Small intestine (tissue), 16 donors: Measurements from ENCODE around the gene TRIM56. TPM values are rescaled to one million over a fixed set of nuclear protein-coding genes. Genes with fewer than 3 reads are reported as not detected.
"Not testable (repeated sequence)": the region's sequence is repeated elsewhere in the genome, so short reads cannot be mapped to it uniquely, and the experiment has no call there.

Experiments
- DNase-seq, 2 donors: peaks; one replicate each; pipeline versions ENCODE4 v3.0.0 to v3.0.0-alpha.2; 2013
- FAIRE-seq: peaks from 2 replicates; lab custom pipeline; 2012; peaks lifted over from hg19 to GRCh38; lab: Jason Lieb, UNC
- H3K27ac ChIP-seq, 3 donors: one replicate each; pipeline ENCODE4 v1.5.1; 2013; ENCODE audit warnings: low read length in 2 of 3, mild to moderate bottlenecking in 2 of 3, control low read depth in 1 of 3, inconsistent platforms in 1 of 3, low read depth in 1 of 3, moderate library complexity in 1 of 3
- H3K27me3 ChIP-seq, 3 donors: one replicate each; pipeline ENCODE4 v1.6.1; 2013; ENCODE audit warnings: low read length in 3 of 3, inconsistent platforms in 1 of 3; ENCODE audit not compliant: control insufficient read depth in 3 of 3, insufficient read depth in 3 of 3
- H3K36me3 ChIP-seq, 3 donors: one replicate each; pipeline ENCODE4 v1.6.1; 2013; ENCODE audit warnings: low read length in 3 of 3, inconsistent platforms in 1 of 3, low read depth in 1 of 3, mild to moderate bottlenecking in 1 of 3, moderate library complexity in 1 of 3; ENCODE audit not compliant: control insufficient read depth in 3 of 3, insufficient read depth in 2 of 3
- H3K4me1 ChIP-seq, 3 donors: one replicate each; pipeline ENCODE4 v1.6.1; 2013; ENCODE audit warnings: low read length in 2 of 3, inconsistent platforms in 1 of 3, low read depth in 1 of 3, mild to moderate bottlenecking in 1 of 3, moderate library complexity in 1 of 3; ENCODE audit not compliant: control insufficient read depth in 3 of 3, insufficient read depth in 2 of 3
- H3K4me3 ChIP-seq, 3 donors: one replicate each; pipeline ENCODE4 v1.5.1; 2013; ENCODE audit warnings: low read length in 3 of 3, control low read depth in 1 of 3, inconsistent platforms in 1 of 3, low read depth in 1 of 3, mild to moderate bottlenecking in 1 of 3, moderate library complexity in 1 of 3
- H3K9me3 ChIP-seq, 2 donors: one replicate each; pipeline ENCODE4 v1.6.1; 2013; ENCODE audit warnings: low read depth in 1 of 2, low read length in 1 of 2; ENCODE audit not compliant: control insufficient read depth in 2 of 2, insufficient read depth in 1 of 2
- WGBS, 3 donors: extraction: QIAGEN DNeasy Blood & Tissue Kit; methylation state at CpG; one replicate each; pipeline ENCODE4 v1.1.7; 2013; 5-methylcytosine and 5-hydroxymethylcytosine counted together
- long read RNA-seq, 10 donors: transcript quantifications; one replicate each; lab custom pipeline, GENCODE V29; 2026
- polyA plus RNA-seq, 4 donors: library from polyadenylated mRNA; stranded (reverse) in 3 of 4; unstranded in 1 of 4; fragments of 200-250 nt in 3 of 4; fragments of 120-200 nt in 1 of 4; gene quantifications; one replicate each; pipeline versions ENCODE4 v1.2.1 to v1.2.3, GENCODE V29; 2013
- donor health status: healthy with polysubstance abuse.
- donor health status: control.
- donor health status: control.
- donor health status: Bipolar disorder and iron deficiency.
- donor health status: healthy.

TRIM56 gene, protein sequence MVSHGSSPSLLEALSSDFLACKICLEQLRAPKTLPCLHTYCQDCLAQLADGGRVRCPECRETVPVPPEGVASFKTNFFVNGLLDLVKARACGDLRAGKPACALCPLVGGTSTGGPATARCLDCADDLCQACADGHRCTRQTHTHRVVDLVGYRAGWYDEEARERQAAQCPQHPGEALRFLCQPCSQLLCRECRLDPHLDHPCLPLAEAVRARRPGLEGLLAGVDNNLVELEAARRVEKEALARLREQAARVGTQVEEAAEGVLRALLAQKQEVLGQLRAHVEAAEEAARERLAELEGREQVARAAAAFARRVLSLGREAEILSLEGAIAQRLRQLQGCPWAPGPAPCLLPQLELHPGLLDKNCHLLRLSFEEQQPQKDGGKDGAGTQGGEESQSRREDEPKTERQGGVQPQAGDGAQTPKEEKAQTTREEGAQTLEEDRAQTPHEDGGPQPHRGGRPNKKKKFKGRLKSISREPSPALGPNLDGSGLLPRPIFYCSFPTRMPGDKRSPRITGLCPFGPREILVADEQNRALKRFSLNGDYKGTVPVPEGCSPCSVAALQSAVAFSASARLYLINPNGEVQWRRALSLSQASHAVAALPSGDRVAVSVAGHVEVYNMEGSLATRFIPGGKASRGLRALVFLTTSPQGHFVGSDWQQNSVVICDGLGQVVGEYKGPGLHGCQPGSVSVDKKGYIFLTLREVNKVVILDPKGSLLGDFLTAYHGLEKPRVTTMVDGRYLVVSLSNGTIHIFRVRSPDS
- polyA plus RNA-seq, result 10 to 100 TPM in 2 of 4 donors, 1 to 10 TPM in 2; 7.6 to 24.9 (median 12.5) TPM
- long read RNA-seq, donor 1, full-length matches to known transcripts, result 7 of 7 reads
- long read RNA-seq, donor 1, partial matches to known transcripts, result 0 of 7 reads
- long read RNA-seq, donor 1, other reads (novel, unspliced or antisense), result 0 of 7 reads
- long read RNA-seq, donor 2, full-length matches to known transcripts, result 3 of 3 reads
- long read RNA-seq, donor 2, partial matches to known transcripts, result 0 of 3 reads
- long read RNA-seq, donor 2, other reads (novel, unspliced or antisense), result 0 of 3 reads
- long read RNA-seq, donor 3, full-length matches to known transcripts, result 10 of 10 reads
- long read RNA-seq, donor 3, partial matches to known transcripts, result 0 of 10 reads
- long read RNA-seq, donor 3, other reads (novel, unspliced or antisense), result 0 of 10 reads
- long read RNA-seq, donor 4, result 0 reads
- long read RNA-seq, donor 5, full-length matches to known transcripts, result 2 of 2 reads
- long read RNA-seq, donor 5, partial matches to known transcripts, result 0 of 2 reads
- long read RNA-seq, donor 5, other reads (novel, unspliced or antisense), result 0 of 2 reads
- long read RNA-seq, donor 6, full-length matches to known transcripts, result 3 of 3 reads
- long read RNA-seq, donor 6, partial matches to known transcripts, result 0 of 3 reads
- long read RNA-seq, donor 6, other reads (novel, unspliced or antisense), result 0 of 3 reads
- long read RNA-seq, donor 7, full-length matches to known transcripts, result 3 of 3 reads
- long read RNA-seq, donor 7, partial matches to known transcripts, result 0 of 3 reads
- long read RNA-seq, donor 7, other reads (novel, unspliced or antisense), result 0 of 3 reads
- long read RNA-seq, donor 8, result 0 reads
- long read RNA-seq, donor 9, full-length matches to known transcripts, result 1 of 1 reads
- long read RNA-seq, donor 9, partial matches to known transcripts, result 0 of 1 reads
- long read RNA-seq, donor 9, other reads (novel, unspliced or antisense), result 0 of 1 reads
- long read RNA-seq, donor 10, full-length matches to known transcripts, result 5 of 52 reads
- long read RNA-seq, donor 10, partial matches to known transcripts, result 47 of 52 reads
- long read RNA-seq, donor 10, other reads (novel, unspliced or antisense), result 0 of 52 reads

GRCh38 chr7:101085162-101085964, at the start of gene TRIM56:
Gene TRIM56, plus strand, starts transcription at chr7:101085481. Its CDS starts 1,832 bp downstream, at chr7:101087313.
- Histone ChIP-seq H3K4me3 (peak within 1 kb of the TSS; percentile 59 to 79 (median 64)), H3K36me3 (peaks cover 6 to 38% (median 9%) of the 10 kb centered on the region in 3 donors), H3K27me3 (no peaks in the 10 kb centered on the region), H3K9me3 (no peaks in the 10 kb centered on the region), H3K4me1 (peaks cover 0 to 21% (median 0%) of the 10 kb centered on the region in 3 donors), H3K27ac (peak within 1 kb of the TSS; percentile 84 to 93 (median 90))
- DNase-seq, result peak; percentile 93 to 96
- no peak for FAIRE-seq
- 1% methylated on average over 22 to 26 of the region's 26 CpGs for WGBS, 3 donors

DNA sequence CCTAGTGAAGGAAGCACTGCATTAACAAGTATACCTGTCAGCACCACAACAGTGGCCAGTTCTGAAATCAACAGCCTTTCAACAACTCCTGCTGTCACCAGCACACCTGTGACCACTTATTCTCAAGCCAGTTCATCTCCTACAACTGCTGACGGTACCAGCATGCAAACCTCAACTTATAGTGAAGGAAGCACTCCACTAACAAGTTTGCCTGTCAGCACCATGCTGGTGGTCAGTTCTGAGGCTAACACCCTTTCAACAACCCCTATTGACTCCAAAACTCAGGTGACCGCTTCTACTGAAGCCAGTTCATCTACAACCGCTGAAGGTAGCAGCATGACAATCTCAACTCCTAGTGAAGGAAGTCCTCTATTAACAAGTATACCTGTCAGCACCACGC, 49.3 kb upstream of the TRIM56 start:
- DNase-seq (no peak), FAIRE-seq (no peak)
- Histone ChIP-seq H3K36me3 (peaks cover 0 to 99% (median 57%) of the 10 kb centered on the region in 3 donors), H3K4me1 (no peaks in the 10 kb centered on the region), H3K27me3 (no peaks in the 10 kb centered on the region), H3K27ac (no peak overlapping the region), H3K4me3 (no peak overlapping the region), H3K9me3 (peaks cover 0 to 86% of the 10 kb centered on the region in 2 donors)
- 79 to 85% (median 83%) methylated on average over 4 of the region's 4 CpGs for WGBS, 3 donors

- Histone ChIP-seq H3K9me3 (peaks cover 0 to 71% of the 10 kb centered on the region in 2 donors), H3K36me3 (peaks cover 2 to 83% (median 43%) of the 10 kb centered on the region in 3 donors)
- H3K27ac ChIP-seq, DNase-seq, FAIRE-seq, H3K27me3 ChIP-seq, H3K4me1 ChIP-seq, H3K4me3 ChIP-seq: not testable (repeated sequence)
- WGBS, 3 donors, result 84 to 92% (median 88%) methylated on average over 6 of the region's 6 CpGs
Observed at GRCh38 chr7:101041283-101041682, 44.0 kb upstream of the TRIM56 start.

- Histone ChIP-seq H3K4me3 (no peak overlapping the region), H3K27ac (no peak overlapping the region), H3K36me3 (peaks cover 4 to 28% (median 8%) of the 10 kb centered on the region in 3 donors), H3K9me3 (no peaks in the 10 kb centered on the region), H3K4me1 (no peaks in the 10 kb centered on the region), H3K27me3 (no peaks in the 10 kb centered on the region)
- DNase-seq (peak; percentile 27 to 48), FAIRE-seq (no peak)
- WGBS, 3 donors, result 37 to 62% (median 51%) methylated on average over 9 of the region's 9 CpGs
Observed at GRCh38 chr7:101058355-101058754, 26.9 kb upstream of the TRIM56 start.

DNA sequence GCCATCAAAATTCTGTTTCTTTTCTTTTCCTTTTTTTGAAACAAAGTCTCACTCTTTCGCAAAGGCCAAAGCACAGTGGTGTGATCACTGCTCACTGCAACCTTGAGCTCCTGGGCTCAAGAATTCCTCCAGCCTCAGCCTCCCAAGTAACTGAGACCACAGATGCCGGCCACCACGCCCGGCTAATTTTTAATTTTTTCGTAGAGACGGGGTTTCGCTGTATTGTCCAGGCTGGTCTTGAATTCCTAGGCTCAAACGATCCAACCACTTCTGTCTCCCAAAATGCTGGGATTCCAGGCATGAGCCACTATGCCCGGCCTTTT, 25.7 kb upstream of the TRIM56 start:
- Histone ChIP-seq H3K4me1 (no peaks in the 10 kb centered on the region), H3K27ac (no peak overlapping the region), H3K36me3 (peaks cover 4 to 21% (median 5%) of the 10 kb centered on the region in 3 donors), H3K27me3 (peaks cover 0 to 3% (median 3%) of the 10 kb centered on the region in 3 donors), H3K4me3 (no peak overlapping the region), H3K9me3 (no peaks in the 10 kb centered on the region)
- WGBS, 3 donors, result 38 to 49% (median 49%) methylated on average over 9 of the region's 9 CpGs
- FAIRE-seq, result no peak
- no peak for DNase-seq

DNA sequence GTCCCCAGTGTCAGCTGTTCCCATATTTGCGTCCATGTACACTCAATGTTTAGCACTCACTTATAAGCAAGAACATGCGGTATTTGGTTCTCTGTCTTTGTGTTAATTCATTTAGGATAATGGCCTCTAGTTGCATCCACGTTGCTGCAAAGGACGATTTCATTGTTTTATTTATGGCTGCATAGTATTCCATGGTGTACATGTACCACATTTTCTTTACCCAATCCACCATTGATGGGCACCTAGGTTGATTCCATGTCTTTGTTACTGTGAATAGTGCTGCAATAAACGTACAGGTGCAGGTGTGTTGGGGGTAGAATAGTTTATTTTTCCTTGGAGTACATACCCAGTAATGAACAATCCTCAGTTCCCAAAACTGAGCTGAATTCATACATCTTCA, 24.3 kb upstream of the TRIM56 start:
- Histone ChIP-seq H3K4me3 (no peak overlapping the region), H3K27me3 (peaks cover 0 to 5% (median 3%) of the 10 kb centered on the region in 3 donors), H3K9me3 (no peaks in the 10 kb centered on the region), H3K36me3 (peaks cover 2 to 16% (median 5%) of the 10 kb centered on the region in 3 donors), H3K4me1 (no peaks in the 10 kb centered on the region), H3K27ac (no peak overlapping the region)
- FAIRE-seq (no peak), DNase-seq (no peak)
- 79 to 83% (median 82%) methylated on average over 5 of the region's 5 CpGs for WGBS, 3 donors

DNA sequence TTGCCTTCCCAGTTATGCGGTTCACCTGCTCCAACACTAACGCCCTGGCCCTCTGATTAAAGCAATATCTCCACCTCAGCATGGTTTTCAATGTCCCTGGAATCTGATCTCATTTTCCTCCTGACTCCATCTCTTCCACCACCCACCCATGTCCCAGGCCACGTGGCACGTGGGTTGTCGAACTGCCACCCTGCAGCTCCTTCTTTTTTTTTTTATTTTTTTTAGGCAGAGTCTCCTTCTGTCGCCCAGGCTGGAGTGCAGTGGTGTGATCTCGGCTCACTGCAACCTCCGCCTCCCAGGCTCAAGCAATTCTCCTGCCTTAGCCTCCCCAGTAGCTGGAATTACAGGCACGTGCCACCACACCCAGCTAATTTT, 21.1 kb upstream of the TRIM56 start:
- not testable (repeated sequence) for FAIRE-seq, H3K4me1 ChIP-seq, DNase-seq, H3K27ac ChIP-seq, H3K36me3 ChIP-seq, H3K4me3 ChIP-seq, H3K9me3 ChIP-seq
- WGBS, 3 donors, result 70 to 72% (median 71%) methylated on average over 9 of the region's 9 CpGs
- peaks cover 0 to 16% (median 3%) of the 10 kb centered on the region in 3 donors for H3K27me3 ChIP-seq
